OCI-LY7 (cell line): ENCODE measurements around the gene ZBTB49. TPM values are rescaled to one million over a fixed set of nuclear protein-coding genes. Genes with fewer than 3 reads are reported as not detected.

ENCODE experiments used
- BruUV-seq: library from RNA; stranded (reverse); fragments of 400-500 nt; replicated peaks from 2 replicates; lab custom pipeline; 2021; lab: Mats Ljungman, UMichigan
- CTCF ChIA-PET: fragments of 300-600 bp; sonication (Branson Sonifier 250); formaldehyde crosslinking; loops from one replicate; lab custom pipeline; 2022; ENCODE audit warnings: antibody characterized with exemption; ENCODE audit not compliant: unreplicated experiment; lab: Charles Lee
- POLR2A ChIA-PET: fragments of 300-600 bp; sonication (Branson Sonifier 250); formaldehyde crosslinking; loops from one replicate; lab custom pipeline; 2022; ENCODE audit warnings: antibody characterized with exemption; lab: Charles Lee
- DNase-seq: peaks from one replicate; pipeline ENCODE4 v3.0.0-alpha.2; 2015; ENCODE audit warnings: low spot score
- H2AFZ ChIP-seq: fragments of 200-600 bp; sonication (generic), shearing (Covaris generic); 2 replicates; pipeline ENCODE4 v1.6.1; 2014; ENCODE audit warnings: mild to moderate bottlenecking, antibody characterized with exemption, low read length, moderate library complexity
- H3K27ac ChIP-seq: fragments of 200-600 bp; sonication (generic); 2 replicates; pipeline ENCODE4 v1.5.1; 2014; ENCODE audit warnings: mixed run types, low read depth, mild to moderate bottlenecking, moderate library complexity, low read length, inconsistent platforms; ENCODE audit not compliant: poor library complexity, severe bottlenecking
- H3K36me3 ChIP-seq: fragments of 200-600 bp; sonication (generic); 2 replicates; pipeline ENCODE4 v1.6.1; 2014; ENCODE audit warnings: mild to moderate bottlenecking, antibody characterized with exemption, low read length, moderate library complexity, mixed read lengths; ENCODE audit not compliant: insufficient read depth
- H3K4me1 ChIP-seq: fragments of 200-600 bp; sonication (generic); 2 replicates; pipeline ENCODE4 v1.5.1; 2014; ENCODE audit warnings: mild to moderate bottlenecking, low read length; ENCODE audit not compliant: insufficient read depth, poor library complexity, severe bottlenecking
- H3K4me2 ChIP-seq: fragments of 200-600 bp; sonication (generic); 2 replicates; pipeline ENCODE4 v1.6.1; 2014; ENCODE audit warnings: mild to moderate bottlenecking, low read length
- H3K4me3 ChIP-seq: fragments of 200-600 bp; sonication (generic); 2 replicates; pipeline ENCODE4 v1.5.1; 2014; ENCODE audit warnings: mild to moderate bottlenecking, low read depth, low read length; ENCODE audit not compliant: poor library complexity, severe bottlenecking
- H3K79me2 ChIP-seq: fragments of 200-600 bp; sonication (generic); 2 replicates; pipeline ENCODE4 v1.6.1; 2016; ENCODE audit warnings: low read depth, mild to moderate bottlenecking, low read length, moderate library complexity, mixed read lengths; ENCODE audit not compliant: insufficient read depth
- H3K9me2 ChIP-seq: fragments of 200-600 bp; sonication (generic); 2 replicates; pipeline ENCODE4 v1.6.1; 2016; ENCODE audit warnings: mild to moderate bottlenecking, low read length, mixed read lengths; ENCODE audit not compliant: insufficient read depth
- H3K9me3 ChIP-seq: fragments of 200-600 bp; sonication (generic); 2 replicates; pipeline ENCODE4 v1.6.1; 2014; ENCODE audit warnings: mild to moderate bottlenecking, mixed run types, low read length, mixed read lengths
- H4K20me1 ChIP-seq: fragments of 200-600 bp; sonication (generic); 2 replicates; pipeline ENCODE4 v1.6.1; 2014; ENCODE audit warnings: mild to moderate bottlenecking, antibody characterized with exemption, low read length, moderate library complexity, mixed read lengths; ENCODE audit not compliant: insufficient read depth
- CTCF ChIP-seq: fragments of 200-600 bp; sonication (generic); conservative IDR thresholded peaks from 2 replicates; pipeline ENCODE4 v1.5.1; 2014; ENCODE audit warnings: mild to moderate bottlenecking, antibody characterized with exemption, low read length, moderate library complexity, mixed read lengths
- EZH2phosphoT487 ChIP-seq: fragments of 200-600 bp; sonication (generic); IDR thresholded peaks from 2 replicates; pipeline ENCODE4 v1.6.1; 2018; ENCODE audit warnings: low read depth, borderline replicate concordance, mild to moderate bottlenecking, mixed run types, antibody characterized with exemption, low read length, moderate library complexity, mixed read lengths
- intact Hi-C: fragments of 100-400 bp; cut with micrococcal nuclease; formaldehyde crosslinking; loops from one replicate; pipeline ENCODE4 v1.10.0; 2022; ENCODE audit not compliant: unreplicated experiment
- total RNA-seq, 2 experiments: library from RNA; depleted of rRNA in 1 of 2; stranded (reverse); fragments of >200 nt in 1 of 2; shearing (Covaris generic) in 1 of 2; gene quantifications; 2 replicates each; pipeline ENCODE4 v1.2.3, GENCODE V29; 2014 to 2022

Gene ZBTB49
- total RNA-seq, 2 experiments from 2014 or later, result 6.5 to 8.7 TPM

- ChIA-PET POLR2A (interaction anchor here (0.6 to 1.6 kb wide), 3 partner anchors 9 to 82 kb away, joined by 3 read pairs; no protein-coding TSS in a partner anchor), CTCF (interaction anchor here (1.0 kb wide), 1 partner anchor 16 kb away, joined by 3 read pairs; no protein-coding TSS in a partner anchor)
- Histone ChIP-seq H3K4me1 (peaks cover 9% of the 10 kb centered on the region), H3K79me2 (no peaks in the 10 kb centered on the region), H4K20me1 (no peaks in the 10 kb centered on the region), H3K4me3 (no peak overlapping the region), H2AFZ (no peak overlapping the region), H3K9me3 (peaks cover 6% of the 10 kb centered on the region; the same call in 1 of the 2 replicates), H3K9me2 (no peaks in the 10 kb centered on the region), H3K4me2 (no peak overlapping the region), H3K36me3 (no peaks in the 10 kb centered on the region; the same call in 1 of the 2 replicates), H3K27ac (no peak overlapping the region)
- intact Hi-C loops, result no loop called here
- DNase-seq, result no peak
- no TSS peak for BruUV-seq
- no peak for TF ChIP-seq CTCF
- no peak for TF ChIP-seq EZH2phosphoT487
Observed at GRCh38 chr4:4333265-4333706, 43.2 kb downstream of the ZBTB49 start.

GRCh38 chr4:4334798-4335520 is 44.9 kb downstream of the ZBTB49 start:
- peak; percentile 88 for TF ChIP-seq CTCF
- no peak for TF ChIP-seq EZH2phosphoT487
- no peaks in the 10 kb centered on the region for H4K20me1 ChIP-seq
- peak overlapping the region; percentile 16; the same call in 1 of the 2 replicates for H2AFZ ChIP-seq
- no peak overlapping the region for H3K27ac ChIP-seq
- intact Hi-C loops, result loop anchor here (1.0 to 2.0 kb wide), 3 partner anchors 75 to 96 kb away; no protein-coding TSS in a partner anchor
- ChIA-PET POLR2A (interaction anchor here (0.5 to 1.4 kb wide), 3 partner anchors 12 to 325 kb away, joined by 3 to 4 read pairs (median 3); no protein-coding TSS in a partner anchor), CTCF (no interaction called here)
- no peaks in the 10 kb centered on the region; the same call in 1 of the 2 replicates for H3K36me3 ChIP-seq
- peaks cover 6% of the 10 kb centered on the region; the same call in 1 of the 2 replicates for H3K9me3 ChIP-seq
- H3K9me2 ChIP-seq, result no peaks in the 10 kb centered on the region
- no peak overlapping the region for H3K4me3 ChIP-seq
- H3K4me2 ChIP-seq, result peak overlapping the region; percentile 42; the same call in 1 of the 2 replicates
- peak; percentile 85 for DNase-seq
- no peaks in the 10 kb centered on the region for H3K79me2 ChIP-seq
- no TSS peak for BruUV-seq
- H3K4me1 ChIP-seq, result peaks cover 9% of the 10 kb centered on the region
